SIG-M5 treated with dmso at 0.1 percent for 504 hours (cell line): ENCODE results near the gene STK11.

Experiments used
- DNase-seq: peaks from one replicate; lab custom pipeline; 2025; ENCODE audit not compliant: unreplicated experiment; lab: John Stamatoyannopoulos, UW

Gene STK11

DNA sequence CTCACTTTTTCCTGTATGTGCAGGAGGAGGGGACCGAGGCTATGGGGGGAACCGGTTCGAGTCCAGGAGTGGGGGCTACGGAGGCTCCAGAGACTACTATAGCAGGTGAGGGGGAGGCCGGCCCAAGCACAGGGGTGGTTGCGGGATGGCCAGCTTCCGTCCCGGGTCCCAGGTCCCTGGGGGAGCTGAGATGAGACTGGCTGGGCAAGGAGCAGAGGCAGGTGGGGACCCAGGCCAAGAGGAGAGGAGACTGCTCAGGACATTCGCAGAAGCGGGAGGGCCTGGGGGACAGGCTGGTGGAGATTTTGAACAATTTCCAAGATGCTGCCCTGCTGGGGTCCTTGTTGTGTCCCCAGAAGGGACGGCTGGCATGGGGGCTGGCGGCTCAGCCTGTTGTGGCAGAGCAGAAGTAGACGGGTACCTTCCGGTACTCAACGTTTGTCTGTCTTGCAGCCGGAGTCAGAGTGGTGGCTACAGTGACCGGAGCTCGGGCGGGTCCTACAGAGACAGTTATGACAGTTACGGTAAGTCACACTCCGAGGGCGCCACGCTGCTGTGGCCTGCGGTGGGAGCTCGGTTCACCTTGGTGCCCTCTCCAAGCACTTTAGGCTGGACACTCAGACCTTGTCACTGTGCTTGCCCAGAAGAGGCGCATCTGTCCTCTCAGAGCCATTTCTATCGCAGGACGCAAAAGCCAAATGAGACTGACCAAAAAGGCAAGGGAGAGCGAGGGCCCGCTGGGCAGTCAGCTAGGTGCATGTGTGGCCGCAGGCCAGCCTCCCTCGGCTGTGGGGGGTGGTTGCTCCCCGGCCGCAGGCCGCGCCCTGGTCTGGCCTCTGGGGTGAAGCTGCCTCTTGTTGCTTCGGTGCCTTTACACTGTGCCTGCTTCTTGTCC lies 66.2 kb downstream of the STK11 start:
- DNase-seq: no peak

DNA sequence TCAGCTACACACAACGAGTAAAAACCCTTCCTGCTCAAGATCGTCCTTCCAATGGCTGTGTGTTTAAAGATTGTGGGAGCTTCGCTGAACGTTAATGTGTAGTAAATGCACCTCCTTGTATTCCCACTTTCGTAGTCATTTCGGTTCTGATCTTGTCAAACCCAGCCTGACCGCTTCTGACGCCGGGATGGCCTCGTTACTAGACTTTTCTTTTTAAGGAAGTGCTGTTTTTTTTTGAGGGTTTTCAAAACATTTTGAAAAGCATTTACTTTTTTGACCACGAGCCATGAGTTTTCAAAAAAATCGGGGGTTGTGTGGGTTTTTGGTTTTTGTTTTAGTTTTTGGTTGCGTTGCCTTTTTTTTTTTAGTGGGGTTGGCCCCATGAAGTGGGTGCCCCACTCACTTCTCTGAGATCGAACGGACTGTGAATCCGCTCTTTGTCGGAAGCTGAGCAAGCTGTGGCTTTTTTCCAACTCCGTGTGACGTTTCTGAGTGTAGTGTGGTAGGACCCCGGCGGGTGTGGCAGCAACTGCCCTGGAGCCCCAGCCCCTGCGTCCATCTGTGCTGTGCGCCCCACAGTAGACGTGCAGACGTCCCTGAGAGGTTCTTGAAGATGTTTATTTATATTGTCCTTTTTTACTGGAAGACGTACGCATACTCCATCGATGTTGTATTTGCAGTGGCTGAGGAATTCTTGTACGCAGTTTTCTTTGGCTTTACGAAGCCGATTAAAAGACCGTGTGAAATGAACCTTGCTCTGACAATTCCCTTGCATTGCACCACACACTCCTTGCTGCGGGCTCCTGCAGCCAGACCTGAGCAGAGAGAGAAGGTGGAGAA lies 67.1 kb downstream of the STK11 start:
- DNase-seq: no peak

DNA sequence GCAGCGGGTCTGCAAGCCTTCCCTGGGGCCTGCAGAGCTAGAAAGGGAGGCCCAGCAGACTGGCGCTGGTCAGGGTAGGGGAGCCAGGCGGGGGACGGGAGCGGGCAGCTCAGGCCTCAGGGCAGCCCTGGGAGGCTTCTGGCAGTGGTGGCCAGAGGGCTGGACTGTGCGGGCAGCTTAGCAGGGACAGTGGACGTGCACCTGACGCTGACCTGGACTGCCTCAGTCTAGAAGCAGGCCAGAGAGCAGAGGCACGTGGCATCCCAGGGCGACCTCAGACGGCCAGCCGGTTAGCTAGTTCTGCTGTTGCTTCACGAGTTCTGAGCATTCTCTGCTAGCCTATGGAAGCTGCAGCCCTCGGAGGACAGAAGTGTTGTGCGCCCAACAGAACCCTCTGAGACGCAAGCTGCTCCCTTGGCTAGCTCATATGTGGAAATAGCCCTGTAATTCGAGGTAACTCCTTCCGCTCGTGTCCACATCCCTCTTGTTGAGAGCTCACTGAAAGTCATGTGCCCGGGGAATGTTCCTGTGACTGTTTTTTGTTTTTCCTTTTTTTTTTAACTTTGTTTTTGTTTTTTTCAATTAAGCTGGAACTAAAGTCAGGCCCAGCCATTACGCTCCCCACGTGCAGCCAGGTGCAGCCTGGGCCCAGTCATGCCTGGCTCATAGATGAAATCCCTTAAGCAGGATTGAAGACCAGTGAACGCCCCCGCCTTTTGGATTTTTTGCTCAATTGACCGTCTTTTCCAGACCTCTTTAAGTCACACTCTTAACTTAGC lies 67.9 kb downstream of the STK11 start:
- DNase-seq: peak; percentile 78

DNA sequence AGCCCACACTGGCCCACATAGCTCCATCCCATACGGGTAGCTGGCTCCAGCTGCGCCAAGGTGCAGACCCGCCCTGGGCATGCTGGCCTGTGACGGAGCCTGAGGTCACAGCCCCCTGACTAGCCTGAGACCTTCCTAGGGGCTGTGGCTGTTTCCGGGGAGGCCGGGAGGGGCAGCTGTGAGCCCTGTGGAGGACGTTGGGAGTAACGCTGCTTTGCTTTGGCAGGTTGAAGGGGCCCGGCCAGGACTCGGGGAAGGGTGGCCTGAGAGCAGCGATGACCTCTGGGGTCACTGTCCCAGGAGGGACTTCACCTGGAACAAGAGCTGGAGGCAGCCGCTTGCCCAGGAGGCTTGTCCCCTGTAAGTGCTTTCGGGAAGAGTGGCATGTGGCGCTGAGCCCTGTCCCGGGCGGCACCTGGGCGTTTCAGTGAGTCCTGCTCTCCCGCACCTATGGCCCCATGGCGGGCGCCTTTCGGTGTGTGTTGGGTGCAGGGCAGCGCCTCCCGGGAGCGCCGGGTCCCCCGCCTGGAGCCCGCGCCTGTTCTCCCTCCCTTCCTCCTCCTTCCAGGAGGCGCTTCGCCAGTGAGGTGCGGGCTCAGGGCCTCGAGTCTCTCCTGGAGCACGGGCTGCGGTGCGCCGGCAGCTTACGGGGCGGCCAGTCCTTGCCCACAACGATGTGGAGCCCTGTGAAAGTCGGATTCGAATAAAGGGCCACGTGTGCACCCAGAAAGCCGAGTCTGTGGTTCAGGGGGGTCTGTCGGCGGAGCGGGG lies 68.7 kb downstream of the STK11 start:
- DNase-seq: no peak

DNA sequence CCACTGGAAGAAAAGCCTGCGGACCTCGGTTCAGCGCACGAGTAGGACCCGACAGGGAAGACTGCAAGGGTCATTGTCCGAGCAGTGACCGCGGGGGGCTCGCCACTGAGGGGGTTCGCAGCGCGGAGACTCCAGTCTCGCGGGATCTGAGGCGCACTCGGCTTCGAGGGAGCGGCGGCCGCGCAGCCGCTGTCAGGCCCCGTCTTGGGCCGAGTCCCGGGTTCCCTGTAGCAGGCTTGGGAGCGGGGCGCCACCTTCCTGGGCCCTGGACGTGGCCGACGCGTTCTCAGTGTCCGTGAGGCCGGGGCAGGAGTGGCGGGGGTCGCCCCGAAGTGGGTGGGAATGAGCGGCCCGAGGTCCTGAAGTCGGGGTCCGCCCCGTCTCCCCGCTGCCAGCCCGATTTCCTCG lies 69.3 kb downstream of the STK11 start:
- DNase-seq: no peak

DNA sequence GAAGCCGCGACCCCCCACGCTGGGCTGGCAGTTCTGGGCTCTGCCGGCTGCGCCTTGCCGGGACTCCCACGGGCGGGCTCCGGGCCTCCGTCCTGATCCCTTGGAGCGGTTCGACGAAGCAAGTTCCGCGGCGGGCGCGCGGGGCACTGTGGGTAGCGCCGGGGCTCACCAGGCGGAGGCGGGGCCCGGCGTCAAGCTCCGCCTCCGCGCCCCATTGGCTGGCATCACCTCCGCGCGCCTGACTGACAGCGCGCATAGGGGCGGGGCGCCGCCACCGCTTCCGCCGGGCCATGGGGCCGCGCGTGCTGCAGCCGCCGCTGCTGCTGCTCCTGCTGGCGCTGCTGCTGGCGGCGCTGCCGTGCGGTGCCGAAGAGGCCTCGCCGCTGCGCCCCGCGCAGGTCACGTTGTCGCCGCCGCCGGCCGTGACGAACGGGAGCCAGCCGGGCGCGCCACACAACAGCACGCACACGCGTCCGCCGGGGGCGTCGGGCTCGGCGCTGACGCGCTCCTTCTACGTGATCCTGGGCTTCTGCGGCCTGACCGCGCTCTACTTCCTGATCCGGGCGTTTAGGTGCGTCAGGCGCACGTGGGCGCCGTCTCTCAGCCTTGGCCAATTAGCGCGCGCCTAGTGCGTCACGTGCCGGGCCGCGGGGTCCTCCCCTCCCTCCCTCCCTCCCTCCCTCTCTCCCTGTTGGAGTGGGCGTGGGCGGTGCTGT lies 69.8 kb downstream of the STK11 start, which contains the start of gene FAM174C:
TSS of gene FAM174C (plus strand) at position 271 of the 716 bp plus-strand sequence. CDS start at position 291, 20 bp downstream.
- peak; percentile 94 for DNase-seq

DNA sequence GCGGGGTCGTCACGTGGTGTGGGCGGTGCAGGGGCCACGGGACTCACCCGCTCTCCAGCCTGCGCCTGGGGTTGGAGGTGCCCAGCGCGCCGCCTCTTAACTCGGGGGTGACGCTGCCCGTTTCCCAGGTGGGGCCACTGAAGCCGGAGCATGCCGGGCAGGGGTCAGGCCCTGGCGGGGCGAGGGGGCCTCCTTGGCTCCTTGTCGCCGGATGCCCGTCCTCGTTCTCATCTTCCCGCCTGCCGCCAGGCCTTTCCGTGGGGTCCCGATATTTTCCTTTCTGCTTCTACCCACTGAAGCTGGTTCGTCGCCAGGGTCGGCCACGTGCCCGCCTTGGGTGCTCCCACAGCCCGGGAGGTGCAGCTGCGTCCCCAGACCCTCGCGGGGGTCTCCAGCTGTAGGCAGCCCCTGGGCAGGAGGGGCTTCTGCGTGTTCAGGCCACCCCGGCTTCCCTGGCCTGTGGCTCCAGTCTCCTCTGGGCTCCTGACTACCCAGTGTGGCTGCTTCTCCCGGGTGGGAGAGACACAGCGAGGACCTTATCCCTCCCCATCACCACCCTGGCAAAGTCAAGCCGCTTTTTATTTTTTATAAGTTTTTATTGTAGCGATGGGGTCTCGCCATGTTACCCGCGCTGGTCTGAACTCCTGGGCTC lies 70.5 kb downstream of the STK11 start:
- DNase-seq: no peak

DNA sequence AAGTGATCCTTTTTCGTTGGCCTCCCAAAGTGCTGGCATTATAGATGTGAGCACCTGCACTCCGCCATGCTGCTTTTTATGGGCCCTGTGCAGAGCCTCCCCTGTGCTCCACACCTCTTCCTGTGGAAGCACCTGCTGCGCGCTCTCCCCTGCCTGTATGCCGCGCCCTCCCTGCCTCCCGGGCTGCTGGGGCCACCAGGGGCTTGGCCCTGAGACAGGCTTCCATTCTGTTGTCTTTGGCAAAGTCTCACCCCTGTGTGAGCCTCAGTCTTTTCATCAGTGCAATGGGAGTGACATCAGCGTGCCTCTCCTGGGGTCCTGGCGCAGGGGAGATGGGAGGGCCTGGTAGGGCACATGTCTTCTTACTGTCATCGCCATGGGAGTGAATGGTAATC lies 71.0 kb downstream of the STK11 start:
- no peak for DNase-seq

DNA sequence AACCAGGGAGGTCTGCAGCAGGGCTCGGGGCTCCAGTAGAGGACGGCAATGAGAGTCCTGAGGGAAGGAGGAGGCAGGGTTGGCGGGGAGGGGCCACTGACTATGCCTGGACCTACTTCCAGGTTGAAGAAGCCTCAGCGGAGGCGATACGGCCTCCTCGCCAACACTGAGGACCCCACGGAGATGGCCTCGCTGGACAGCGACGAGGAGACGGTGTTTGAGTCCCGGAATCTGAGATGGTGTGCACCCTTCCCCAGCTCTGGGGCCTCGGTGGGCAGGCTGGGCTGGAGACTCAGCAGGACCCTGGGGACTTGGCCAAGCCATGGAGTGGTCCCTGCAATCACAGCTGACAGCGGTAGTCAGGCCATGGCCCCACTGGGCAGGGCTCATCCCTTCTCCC lies 71.5 kb downstream of the STK11 start:
- no peak for DNase-seq
